Left cardiac atrium (tissue), 4 donors: ENCODE results near the gene SLC7A7. TPM values are rescaled to one million over a fixed set of nuclear protein-coding genes. Genes with fewer than 3 reads are reported as not detected.
"Not testable (repeated sequence)": the region's sequence is repeated elsewhere in the genome, so short reads cannot be mapped to it uniquely, and the experiment has no call there.

Source experiments
- ATAC-seq, 2 donors: fragments of 200-7000 bp; cut with Tn5 transposase; one replicate each; pipeline ENCODE4 v1.9.1; 2020; ENCODE audit warnings: mild to moderate bottlenecking in 2 of 2, moderate library complexity in 2 of 2
- DNase-seq: peaks from one replicate; pipeline ENCODE4 v3.0.0-alpha.2; 2020
- intact Hi-C, 2 donors: fragments of 100-400 bp; cut with DNase I; formaldehyde crosslinking; loops; one replicate each; pipeline versions ENCODE4 v1.14.1 to v1.15.1; 2022 to 2023
- total RNA-seq, 2 donors: library from RNA; stranded (reverse); fragmentation: NEBNext Ultra II Directional; extraction: Animal tissue kit (Norgen Biotek cat#: 25700); gene quantifications; one replicate each; pipeline ENCODE4 v1.2.1, GENCODE V29; 2021
- donor health status: DM: no; HTN: yes; CAD: no.
- donor health status: DM: no; HTN: yes; CAD: no; lungs with severe emphysema.
- donor health status: DM: yes; HTN: yes; CAD: no.
- donor health status: Dilated cardiomyopathy.

SLC7A7 gene
- total RNA-seq, 2 donors from 2014 or later: 8.2 to 12.0 TPM

GRCh38 chr14:22801716-22802115, 13.5 kb downstream of the SLC7A7 start:
- intact Hi-C loops: no loop called here
- no peak for ATAC-seq
- no peak for DNase-seq

- intact Hi-C loops: no loop called here
- DNase-seq (no peak), ATAC-seq (no peak)
Observed at GRCh38 chr14:22800346-22800745, 14.9 kb downstream of the SLC7A7 start.

GRCh38 chr14:22798528-22798927, 16.7 kb downstream of the SLC7A7 start:
- intact Hi-C loops: no loop called here
- ATAC-seq (peak in 1 of 2 donors; percentile 45), DNase-seq (no peak)

- ATAC-seq (no peak), DNase-seq (no peak)
- intact Hi-C loops: no loop called here
Observed at GRCh38 chr14:22797017-22797917, 18.0 kb downstream of the SLC7A7 start.

GRCh38 chr14:22796087-22796707, 19.0 kb downstream of the SLC7A7 start:
- ATAC-seq: no peak

GRCh38 chr14:22794551-22794951, 20.7 kb downstream of the SLC7A7 start:
- ATAC-seq (no peak), DNase-seq (no peak)
- intact Hi-C loops: no loop called here

More at GRCh38 chr14:22796087-22796707, 19.0 kb downstream of the SLC7A7 start:
- DNase-seq: no peak
- intact Hi-C loops: no loop called here

GRCh38 chr14:22793976-22794375, 21.3 kb downstream of the SLC7A7 start:
- no peak for DNase-seq
- intact Hi-C loops: no loop called here
- no peak for ATAC-seq

- intact Hi-C loops, DNase-seq, ATAC-seq: not testable (repeated sequence)
Observed at GRCh38 chr14:22793550-22793949, 21.7 kb downstream of the SLC7A7 start.

GRCh38 chr14:22792158-22792557, 23.1 kb downstream of the SLC7A7 start:
- ATAC-seq (no peak), DNase-seq (no peak)
- intact Hi-C loops: no loop called here

GRCh38 chr14:22791301-22791700, 23.9 kb downstream of the SLC7A7 start:
- DNase-seq (no peak), ATAC-seq (peak in 1 of 2 donors; percentile 86)
- intact Hi-C loops: no loop called here

- ATAC-seq (no peak), DNase-seq (no peak)
- intact Hi-C loops: no loop called here
Observed at GRCh38 chr14:22786685-22787084, 28.6 kb downstream of the SLC7A7 start.

- ATAC-seq (no peak), DNase-seq (no peak)
- intact Hi-C loops: no loop called here
Observed at GRCh38 chr14:22781301-22781991, 33.8 kb downstream of the SLC7A7 start.

- intact Hi-C loops: no loop called here
- ATAC-seq: no peak
Observed at GRCh38 chr14:22780941-22781300, 34.3 kb downstream of the SLC7A7 start.

GRCh38 chr14:22780105-22780679, 35.0 kb downstream of the SLC7A7 start:
- DNase-seq (no peak), ATAC-seq (peak in 1 of 2 donors; percentile 13)
- intact Hi-C loops: no loop called here

More at GRCh38 chr14:22780941-22781300, 34.3 kb downstream of the SLC7A7 start:
- DNase-seq: no peak

- intact Hi-C loops: no loop called here
- DNase-seq (no peak), ATAC-seq (no peak)
Observed at GRCh38 chr14:22778084-22778483, 37.2 kb downstream of the SLC7A7 start.

GRCh38 chr14:22776849-22777248, 38.4 kb downstream of the SLC7A7 start:
- intact Hi-C loops, DNase-seq, ATAC-seq: not testable (repeated sequence)

- no peak for ATAC-seq
Observed at GRCh38 chr14:22776215-22776614, 39.0 kb downstream of the SLC7A7 start.

GRCh38 chr14:22774011-22774706, 41.1 kb downstream of the SLC7A7 start:
- no peak for DNase-seq
- intact Hi-C loops: no loop called here
- ATAC-seq: no peak

More at GRCh38 chr14:22776215-22776614, 39.0 kb downstream of the SLC7A7 start:
- DNase-seq: no peak
- intact Hi-C loops: no loop called here
